GM18507 (cell line): ENCODE results near the gene FEZ2.

Experiments used
- DNase-seq: peaks from one replicate; pipeline ENCODE4 v3.0.0; 2011; ENCODE audit warnings: low read depth; ENCODE audit not compliant: insufficient read length; ENCODE audit errors: extremely low spot score
- FAIRE-seq: peaks from 2 replicates; lab custom pipeline; 2011; peaks lifted over from hg19 to GRCh38; lab: Jason Lieb, UNC

Gene FEZ2

DNA sequence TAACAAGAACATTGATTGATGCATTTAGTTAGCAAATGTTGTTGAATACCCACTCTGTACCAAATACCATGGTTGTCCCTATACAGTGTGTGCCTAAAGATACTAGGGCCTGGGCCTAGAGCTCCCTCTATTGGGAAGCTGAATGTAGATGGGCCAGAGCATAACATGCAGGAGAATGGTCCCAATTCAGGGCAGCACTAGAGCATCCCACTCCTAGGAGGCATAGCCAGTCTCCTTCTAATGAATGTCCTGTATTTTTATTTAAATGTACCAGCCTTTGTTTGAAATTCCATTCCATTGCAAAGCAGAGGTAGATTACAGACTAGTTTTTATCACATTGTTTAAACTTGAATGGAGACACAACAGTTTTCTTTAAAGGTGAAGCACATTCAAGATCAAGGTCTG lies 90.6 kb downstream of the FEZ2 start:
- FAIRE-seq: peak; percentile 73
- DNase-seq: no peak
